GM12892 (cell line): ENCODE measurements around the gene AOPEP.

Experiments used
- POLR2A ChIP-seq: IDR thresholded peaks from 2 replicates; pipeline ENCODE4 v1.6.1; 2011; ENCODE audit warnings: low read depth, low read length, control low read depth
- TAF1 ChIP-seq: IDR thresholded peaks from 2 replicates; pipeline ENCODE4 v1.6.1; 2011; ENCODE audit warnings: low read depth, mild to moderate bottlenecking, control low read depth, low read length, borderline replicate concordance

DNA sequence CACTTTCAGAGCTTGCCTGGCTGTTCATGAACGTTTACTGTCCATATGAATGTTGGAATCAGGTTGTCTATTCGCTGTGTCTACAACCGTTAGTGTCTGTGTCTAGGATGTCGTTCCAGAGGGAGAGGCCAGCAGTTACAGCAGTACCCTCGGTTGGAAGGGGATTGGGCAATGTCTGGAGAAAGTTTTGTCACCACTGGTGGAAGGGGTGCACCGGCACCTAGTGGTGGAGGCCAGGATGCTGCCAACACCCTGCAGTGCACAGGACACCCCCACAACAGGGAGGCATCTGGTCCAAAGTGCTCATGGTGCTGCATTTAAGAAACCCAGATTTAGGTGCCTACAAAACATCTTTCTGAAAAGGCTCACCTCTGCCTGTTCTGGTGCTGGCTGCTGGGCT is 370.3 kb downstream of the AOPEP start:
- TF ChIP-seq TAF1: no peak
- TF ChIP-seq POLR2A: no peak
